AG04449 (cell line): Measurements from ENCODE around the gene IMPACT.

Experiments used
- CTCF ChIA-PET: fragments of 350-600 bp; formaldehyde crosslinking; extraction: SDS; loops from one replicate; lab custom pipeline; 2021; ENCODE audit warnings: antibody characterized with exemption; lab: Yijun Ruan, JAX
- POLR2A ChIA-PET: fragments of 400-600, 350-600 bp; formaldehyde crosslinking; extraction: SDS; loops from one replicate; lab custom pipeline; 2020; ENCODE audit warnings: antibody characterized with exemption, inconsistent platforms; lab: Yijun Ruan, JAX
- DNase-seq: peaks from one replicate; pipeline ENCODE4 v3.0.0-alpha.2; 2010; ENCODE audit warnings: low read depth, low spot score
- H3K4me3 ChIP-seq: 2 replicates; pipeline ENCODE4 v1.5.1; 2011; ENCODE audit warnings: low read depth, mild to moderate bottlenecking, control low read depth, low read length
- TF ChIP-seq, protein P1 (sequence below): IDR thresholded peaks from one replicate; pipeline ENCODE4 v1.5.1; 2011; ENCODE audit warnings: mild to moderate bottlenecking, moderate library complexity, low read length, control low read depth, inconsistent platforms; ENCODE audit not compliant: insufficient read depth; ENCODE audit errors: missing control alignments

IMPACT gene

DNA sequence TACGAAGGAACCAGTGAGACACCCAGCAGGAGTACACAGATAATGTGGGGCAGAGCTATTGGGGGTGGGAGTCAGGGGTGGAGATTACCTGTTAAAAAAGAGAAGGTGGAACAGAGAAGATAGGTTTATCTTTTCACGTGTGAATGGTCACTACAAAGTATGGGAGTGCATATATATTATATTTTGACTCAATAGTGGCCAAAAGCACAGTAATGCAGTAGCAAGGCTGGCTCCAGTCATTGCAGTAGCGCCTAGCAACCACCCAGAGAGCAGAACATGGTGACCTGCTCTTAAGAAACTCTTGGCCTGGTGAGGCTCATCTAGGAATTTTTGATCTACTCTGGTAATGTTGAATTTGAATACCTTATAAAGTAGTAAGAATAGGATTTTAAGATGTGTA lies 1.0 kb downstream of the IMPACT start:
- no peak for DNase-seq
- TF ChIP-seq, protein P1, sequence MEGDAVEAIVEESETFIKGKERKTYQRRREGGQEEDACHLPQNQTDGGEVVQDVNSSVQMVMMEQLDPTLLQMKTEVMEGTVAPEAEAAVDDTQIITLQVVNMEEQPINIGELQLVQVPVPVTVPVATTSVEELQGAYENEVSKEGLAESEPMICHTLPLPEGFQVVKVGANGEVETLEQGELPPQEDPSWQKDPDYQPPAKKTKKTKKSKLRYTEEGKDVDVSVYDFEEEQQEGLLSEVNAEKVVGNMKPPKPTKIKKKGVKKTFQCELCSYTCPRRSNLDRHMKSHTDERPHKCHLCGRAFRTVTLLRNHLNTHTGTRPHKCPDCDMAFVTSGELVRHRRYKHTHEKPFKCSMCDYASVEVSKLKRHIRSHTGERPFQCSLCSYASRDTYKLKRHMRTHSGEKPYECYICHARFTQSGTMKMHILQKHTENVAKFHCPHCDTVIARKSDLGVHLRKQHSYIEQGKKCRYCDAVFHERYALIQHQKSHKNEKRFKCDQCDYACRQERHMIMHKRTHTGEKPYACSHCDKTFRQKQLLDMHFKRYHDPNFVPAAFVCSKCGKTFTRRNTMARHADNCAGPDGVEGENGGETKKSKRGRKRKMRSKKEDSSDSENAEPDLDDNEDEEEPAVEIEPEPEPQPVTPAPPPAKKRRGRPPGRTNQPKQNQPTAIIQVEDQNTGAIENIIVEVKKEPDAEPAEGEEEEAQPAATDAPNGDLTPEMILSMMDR: no peak
- ChIA-PET CTCF (interaction anchor here (1.0 to 1.8 kb wide), 4 partner anchors 8 to 30 kb away, joined by 3 to 6 read pairs (median 4); partner anchors contain the start of gene OSBPL1A), POLR2A (interaction anchor here (1.2 to 1.5 kb wide), 2 partner anchors 13 to 30 kb away, joined by 3 to 8 read pairs; partner anchors contain the start of gene OSBPL1A)
- H3K4me3 ChIP-seq: peak overlapping the region; percentile 77

DNA sequence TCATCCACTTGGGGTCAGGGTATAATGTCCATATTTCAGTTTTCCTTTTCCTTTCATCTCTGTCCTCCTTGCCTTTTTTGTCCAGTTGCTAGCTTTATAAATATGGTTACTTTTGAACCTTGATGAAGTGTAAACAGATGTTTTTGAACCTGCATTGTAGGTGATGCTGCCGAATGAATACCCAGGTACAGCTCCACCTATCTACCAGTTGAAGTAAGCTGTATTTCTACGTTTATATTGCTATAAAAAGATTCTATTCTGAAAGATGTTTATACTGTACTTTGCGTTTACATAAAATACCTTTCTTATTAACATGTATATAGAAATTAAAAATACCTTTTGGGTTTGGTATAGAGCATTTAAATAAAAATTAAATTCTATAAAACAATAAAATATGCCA lies 2.2 kb downstream of the IMPACT start:
- TF ChIP-seq, protein P1: no peak
- DNase-seq: no peak
- POLR2A ChIA-PET: no interaction called here
- no peak overlapping the region for H3K4me3 ChIP-seq
- CTCF ChIA-PET: interaction anchor here (1.3 to 1.8 kb wide), 2 partner anchors 18 to 70 kb away, joined by 4 to 8 read pairs; no protein-coding TSS in a partner anchor

DNA sequence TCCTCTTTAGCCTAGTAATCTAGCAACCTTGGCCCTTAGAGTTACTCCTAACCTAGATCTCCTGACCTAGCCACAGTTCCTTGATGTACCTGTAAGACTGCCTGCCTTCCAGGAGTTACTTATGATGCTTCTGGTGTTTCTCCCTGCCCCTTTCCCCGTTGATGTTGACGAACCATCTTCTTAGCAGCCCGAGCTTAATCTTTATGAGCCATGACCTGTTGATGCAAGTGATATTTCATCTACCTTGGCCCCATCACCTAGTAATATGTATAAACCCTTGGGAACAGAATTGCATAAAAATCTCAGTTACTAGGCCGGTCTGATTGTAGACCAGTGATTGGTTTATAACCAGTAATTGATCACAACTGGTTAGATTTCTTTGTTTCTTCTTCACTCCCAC lies 2.7 kb downstream of the IMPACT start:
- POLR2A ChIA-PET: no interaction called here
- no peak for DNase-seq
- TF ChIP-seq, protein P1: no peak
- CTCF ChIA-PET: interaction anchor here (1.3 kb wide), 1 partner anchor 71 kb away, joined by 8 read pairs; no protein-coding TSS in a partner anchor
- H3K4me3 ChIP-seq: no peak overlapping the region

DNA sequence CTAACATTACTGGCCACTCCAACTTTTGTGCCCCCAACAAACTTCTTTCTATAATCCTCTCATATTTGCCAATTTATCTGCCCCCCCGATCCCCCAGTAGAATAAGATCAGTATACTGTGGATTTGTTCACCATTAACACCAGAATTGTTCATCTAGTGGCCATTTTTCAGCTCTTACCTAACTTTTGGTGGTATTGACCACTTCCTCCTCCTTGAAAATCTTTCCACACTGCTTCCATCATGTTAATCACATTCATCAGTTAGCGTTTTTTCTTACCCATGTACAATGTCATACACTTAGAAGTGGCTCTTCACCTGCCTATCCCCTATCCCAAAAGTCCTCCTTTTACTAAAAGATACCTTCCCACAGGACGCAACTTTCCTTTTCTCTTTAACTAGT lies 6.1 kb downstream of the IMPACT start:
- CTCF ChIA-PET: interaction anchor here (1.0 to 2.3 kb wide), 3 partner anchors 15 to 73 kb away, joined by 4 to 7 read pairs (median 6); no protein-coding TSS in a partner anchor
- DNase-seq: no peak
- TF ChIP-seq, protein P1: no peak
- H3K4me3 ChIP-seq: no peak overlapping the region
- POLR2A ChIA-PET: no interaction called here

DNA sequence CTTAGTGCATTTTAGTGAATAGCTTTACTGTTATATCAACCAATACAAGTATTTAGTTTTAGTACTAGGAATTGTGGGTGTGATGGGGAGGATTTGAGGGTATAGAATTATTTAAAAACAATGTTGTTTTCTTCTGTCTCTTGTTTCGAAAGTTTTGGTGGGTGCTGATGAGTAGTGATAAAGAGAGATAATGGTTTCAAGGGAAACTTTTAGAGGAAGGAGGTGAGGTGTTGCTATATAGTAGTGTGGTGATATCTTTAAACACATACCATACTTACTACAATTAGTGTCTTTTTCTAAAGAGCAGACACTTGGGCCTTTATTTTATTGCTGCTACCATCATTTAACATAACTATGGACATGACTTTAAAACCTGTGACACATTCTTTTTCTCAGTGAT lies 10.5 kb downstream of the IMPACT start:
- POLR2A ChIA-PET: no interaction called here
- TF ChIP-seq, protein P1: no peak
- CTCF ChIA-PET: interaction anchor here (1.3 to 1.5 kb wide), 2 partner anchors 52 to 77 kb away, joined by 5 read pairs; no protein-coding TSS in a partner anchor
- H3K4me3 ChIP-seq: no peak overlapping the region
- DNase-seq: no peak

DNA sequence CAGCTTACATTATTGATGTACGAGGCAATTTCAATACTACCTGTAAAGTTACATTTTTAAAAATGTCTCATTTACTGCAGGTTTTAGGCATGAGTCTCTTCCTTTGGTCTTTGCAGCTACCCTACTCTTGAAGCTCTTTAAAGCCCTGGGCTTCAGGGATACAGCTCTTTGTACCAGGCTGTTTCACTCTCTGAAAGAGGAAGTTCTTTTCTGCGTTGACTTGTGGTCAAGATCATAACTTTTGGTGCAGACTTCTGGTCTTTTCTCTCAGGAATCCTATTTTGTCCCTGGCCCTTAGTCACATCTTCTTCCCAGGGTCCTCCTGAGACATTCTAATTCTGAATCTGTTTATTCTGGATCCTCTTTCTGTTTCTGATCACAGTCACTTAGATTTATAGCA lies 17.4 kb downstream of the IMPACT start:
- no peak overlapping the region for H3K4me3 ChIP-seq
- no peak for DNase-seq
- ChIA-PET POLR2A (no interaction called here), CTCF (interaction anchor here (1.0 to 1.3 kb wide), 4 partner anchors 9 to 84 kb away, joined by 3 to 5 read pairs (median 4); no protein-coding TSS in a partner anchor)
- TF ChIP-seq, protein P1: no peak
